ENCODE measurements around the gene FAM89A. TPM values are rescaled to one million over a fixed set of nuclear protein-coding genes. Genes with fewer than 3 reads are reported as not detected.

The FAM89A gene
- total and polyA plus RNA-seq, 2 of the 8 experiments (the other 6 are each of a cell fraction or from before 2014, with no cell fraction given) = 2.1 to 2.2 TPM

- Histone ChIP-seq H2BK20ac (ENCODE audit: low read length) (no peak overlapping the region), H3K4ac (replicated peaks; ENCODE audit: insufficient read length, low read depth, low read length) (no peak overlapping the region), H2BK12ac (ENCODE audit: low read depth, low read length) (no peak overlapping the region), H4K20me1 (replicated peaks in 1 of 2; ENCODE audit: control insufficient read depth in 1 of 2, insufficient read depth in 2 of 2, low read length in 2 of 2) (peaks cover 3 to 16% of the 10 kb centered on the region in 2 experiments), H2BK120ac (replicated peaks; ENCODE audit: low read depth, low read length) (no peak overlapping the region), H3K56ac (replicated peaks; ENCODE audit: insufficient read length, low read depth, low read length) (no peak overlapping the region), H2BK5ac (ENCODE audit: low read depth, low read length) (no peak overlapping the region), H3K9me3 (ENCODE audit: insufficient read depth in 2 of 2, low read depth in 1 of 2, low read length in 1 of 2) (no peaks in the 10 kb centered on the region), H3K4me1 (replicated peaks in 1 of 4; ENCODE audit: control insufficient read depth in 3 of 4, insufficient read depth in 4 of 4, low read length in 3 of 4) (peaks cover 0 to 5% (median 2%) of the 10 kb centered on the region in 4 experiments; a peak in 3 of 7 replicates), H3K27ac (ENCODE audit: low read depth, low read length) (no peak overlapping the region), H3K9ac (replicated peaks in 1 of 4; ENCODE audit: extremely low read depth in 1 of 4, low read depth in 3 of 4, low read length in 3 of 4) (no peak overlapping the region), H4K5ac (ENCODE audit: insufficient read length, low read depth, low read length) (no peak overlapping the region), H2AK5ac (ENCODE audit: low read depth, low read length) (no peak overlapping the region), H3K79me1 (ENCODE audit: low read depth, low read length) (no peaks in the 10 kb centered on the region), H3K4me3 (ENCODE audit: extremely low read depth in 1 of 4, insufficient read depth in 2 of 4, low read depth in 3 of 4, low read length in 4 of 4) (no peak overlapping the region), H3K23me2 (ENCODE audit: low read depth, low read length) (peaks cover 6% of the 10 kb centered on the region), H3K36me3 (ENCODE audit: control insufficient read depth in 2 of 4, insufficient read depth in 4 of 4, low read length in 3 of 4) (no peaks in the 10 kb centered on the region; a peak in 1 of 8 replicates), H3K23ac (ENCODE audit: insufficient read length) (no peak overlapping the region), H3K79me2 (ENCODE audit: control insufficient read depth in 1 of 2, insufficient read depth in 2 of 2, low read length in 2 of 2) (no peaks in the 10 kb centered on the region; a peak in 1 of 4 replicates), H3K4me2 (ENCODE audit: insufficient read depth in 1 of 2, low read depth in 2 of 2, low read length in 2 of 2) (no peak overlapping the region), H2BK15ac (ENCODE audit: low read length) (no peak overlapping the region), H2AFZ (ENCODE audit: low read length) (no peak overlapping the region), H4K91ac (replicated peaks; ENCODE audit: insufficient read length, low read length) (no peak overlapping the region), H4K8ac (ENCODE audit: extremely low read depth, insufficient read depth, low read length) (no peak overlapping the region), H3K27me3 (replicated peaks in 1 of 4; ENCODE audit: control insufficient read depth in 3 of 4, extremely low read depth in 1 of 4, insufficient read depth in 3 of 4, low read length in 3 of 4) (peaks cover 0 to 18% (median 1%) of the 10 kb centered on the region in 4 experiments; a peak in 5 of 7 replicates), H3K14ac (ENCODE audit: insufficient read length) (no peak overlapping the region), H3K18ac (ENCODE audit: extremely low read depth, low read length) (no peak overlapping the region)
- ChIA-PET CTCF (ENCODE audit: partially characterized antibody) (interaction anchor here (0.7 to 1.3 kb wide), 2 partner anchors 39 to 146 kb away, joined by 3 read pairs; no protein-coding TSS in a partner anchor), POLR2A (ENCODE audit: partially characterized antibody) (no interaction called here)
- 93% methylated on average over 4 of the region's 4 CpGs; no CpG with 5 or more reads in 1 of the 2 experiments for WGBS, 2 experiments (ENCODE audit: extremely low coverage in 1 of 2, insufficient coverage in 1 of 2, insufficient read length in 1 of 2, insufficient replicate concordance in 2 of 2, low coverage in 1 of 2, low lambda C conversion rate in 2 of 2, missing lambda C conversion rate in 1 of 2)
- no peak for TF ChIP-seq SUZ12 (IDR thresholded peaks at IDR 0.05; ENCODE audit: low read length)
- no peak for TF ChIP-seq JUN (IDR thresholded peaks at IDR 0.05; ENCODE audit: low read depth, low read length)
- no peak for TF ChIP-seq ASH2L (IDR thresholded peaks at IDR 0.05; ENCODE audit: low read length)
- TF ChIP-seq RXRA (IDR thresholded peaks at IDR 0.05; ENCODE audit: insufficient read depth, low read depth, low read length) = no peak
- no peak for FAIRE-seq
- DNase-seq (ENCODE audit: low read depth in 1 of 2, low spot score in 2 of 2) = no peak
Measured at GRCh38 chr1:230976360-230976759, 63.7 kb downstream of the FAM89A start.
